ENCODE data around the gene DLST. TPM values are rescaled to one million over a fixed set of nuclear protein-coding genes. Genes with fewer than 3 reads are reported as not detected.
A peak's percentile ranks its signal among the peaks of the same experiment; 100 is the strongest.

The DLST gene
- total and polyA plus RNA-seq, 4 donors, result 47.7 to 86.2 (median 65.8) TPM

GRCh38 chr14:74843653-74844052 is 38.1 kb upstream of the DLST start:
- no peaks in the 10 kb centered on the region for H3K36me3 ChIP-seq (ENCODE audit: control insufficient read depth, insufficient read depth, low read length)
- DNase-seq (ENCODE audit: low read depth in 4 of 6, low spot score in 6 of 6), result no peak
- H3K4me3 ChIP-seq (ENCODE audit: low read depth, low read length), result no peak overlapping the region
- H3K4me1 ChIP-seq (ENCODE audit: control insufficient read depth, insufficient read depth, low read length), result no peaks in the 10 kb centered on the region
- no peaks in the 10 kb centered on the region for H3K9me3 ChIP-seq (ENCODE audit: control insufficient read depth, insufficient read depth, low read length)
- no peaks in the 10 kb centered on the region for H3K27me3 ChIP-seq (ENCODE audit: control insufficient read depth, insufficient read depth, low read length)
- H3K27ac ChIP-seq (ENCODE audit: low read depth, low read length), result no peak overlapping the region

GRCh38 chr14:74846168-74846567 is 35.5 kb upstream of the DLST start:
- Histone ChIP-seq H3K4me3 (ENCODE audit: low read depth, low read length) (no peak overlapping the region), H3K4me1 (ENCODE audit: control insufficient read depth, insufficient read depth, low read length) (no peaks in the 10 kb centered on the region), H3K27ac (ENCODE audit: low read depth, low read length) (no peak overlapping the region), H3K36me3 (ENCODE audit: control insufficient read depth, insufficient read depth, low read length) (no peaks in the 10 kb centered on the region), H3K9me3 (ENCODE audit: control insufficient read depth, insufficient read depth, low read length) (no peaks in the 10 kb centered on the region), H3K27me3 (ENCODE audit: control insufficient read depth, insufficient read depth, low read length) (no peaks in the 10 kb centered on the region)
- peak in 1 of 6 donors; percentile 33 for DNase-seq (ENCODE audit: low read depth in 4 of 6, low spot score in 6 of 6)
- WGBS (ENCODE audit: insufficient coverage), result 45% methylated on average over 3 of the region's 3 CpGs

GRCh38 chr14:74846968-74847665 is 34.6 kb upstream of the DLST start:
- Histone ChIP-seq H3K4me3 (ENCODE audit: low read depth, low read length) (no peak overlapping the region), H3K36me3 (ENCODE audit: control insufficient read depth, insufficient read depth, low read length) (no peaks in the 10 kb centered on the region), H3K27me3 (ENCODE audit: control insufficient read depth, insufficient read depth, low read length) (no peaks in the 10 kb centered on the region), H3K27ac (ENCODE audit: low read depth, low read length) (no peak overlapping the region), H3K9me3 (ENCODE audit: control insufficient read depth, insufficient read depth, low read length) (no peaks in the 10 kb centered on the region), H3K4me1 (ENCODE audit: control insufficient read depth, insufficient read depth, low read length) (no peaks in the 10 kb centered on the region)
- no peak for DNase-seq (ENCODE audit: low read depth in 4 of 6, low spot score in 6 of 6)
- no CpG with 5 or more reads among the region's 1 CpG for WGBS (ENCODE audit: insufficient coverage)

- Histone ChIP-seq H3K27me3 (ENCODE audit: control insufficient read depth, insufficient read depth, low read length) (no peaks in the 10 kb centered on the region), H3K9me3 (ENCODE audit: control insufficient read depth, insufficient read depth, low read length) (no peaks in the 10 kb centered on the region), H3K36me3 (ENCODE audit: control insufficient read depth, insufficient read depth, low read length) (no peaks in the 10 kb centered on the region), H3K27ac (ENCODE audit: low read depth, low read length) (no peak overlapping the region), H3K4me3 (ENCODE audit: low read depth, low read length) (no peak overlapping the region), H3K4me1 (ENCODE audit: control insufficient read depth, insufficient read depth, low read length) (no peaks in the 10 kb centered on the region)
- WGBS (ENCODE audit: insufficient coverage), result no CpG with 5 or more reads among the region's 2 CpGs
- no peak for DNase-seq (ENCODE audit: low read depth in 4 of 6, low spot score in 6 of 6)
Measured at GRCh38 chr14:74848768-74849167, 32.9 kb upstream of the DLST start.

GRCh38 chr14:74852922-74853530 is 28.7 kb upstream of the DLST start:
- no peak for DNase-seq (ENCODE audit: low read depth in 4 of 6, low spot score in 6 of 6)
- Histone ChIP-seq H3K4me3 (ENCODE audit: low read depth, low read length) (no peak overlapping the region), H3K27me3 (ENCODE audit: control insufficient read depth, insufficient read depth, low read length) (no peaks in the 10 kb centered on the region), H3K36me3 (ENCODE audit: control insufficient read depth, insufficient read depth, low read length) (no peaks in the 10 kb centered on the region), H3K27ac (ENCODE audit: low read depth, low read length) (no peak overlapping the region), H3K4me1 (ENCODE audit: control insufficient read depth, insufficient read depth, low read length) (no peaks in the 10 kb centered on the region), H3K9me3 (ENCODE audit: control insufficient read depth, insufficient read depth, low read length) (no peaks in the 10 kb centered on the region)
- no CpG with 5 or more reads among the region's 2 CpGs for WGBS (ENCODE audit: insufficient coverage)

- no peaks in the 10 kb centered on the region for H3K27me3 ChIP-seq (ENCODE audit: control insufficient read depth, insufficient read depth, low read length)
- H3K9me3 ChIP-seq (ENCODE audit: control insufficient read depth, insufficient read depth, low read length), result no peaks in the 10 kb centered on the region
- WGBS (ENCODE audit: insufficient coverage), result no CpG with 5 or more reads among the region's 4 CpGs
- no peaks in the 10 kb centered on the region for H3K4me1 ChIP-seq (ENCODE audit: control insufficient read depth, insufficient read depth, low read length)
- DNase-seq (ENCODE audit: low read depth in 4 of 6, low spot score in 6 of 6), result no peak
- H3K27ac ChIP-seq (ENCODE audit: low read depth, low read length), result no peak overlapping the region
- no peaks in the 10 kb centered on the region for H3K36me3 ChIP-seq (ENCODE audit: control insufficient read depth, insufficient read depth, low read length)
- H3K4me3 ChIP-seq (ENCODE audit: low read depth, low read length), result no peak overlapping the region
Measured at GRCh38 chr14:74853581-74853980, 28.1 kb upstream of the DLST start.

- H3K27ac ChIP-seq (ENCODE audit: low read depth, low read length), result no peak overlapping the region
- H3K36me3 ChIP-seq (ENCODE audit: control insufficient read depth, insufficient read depth, low read length), result no peaks in the 10 kb centered on the region
- DNase-seq (ENCODE audit: low read depth in 4 of 6, low spot score in 6 of 6), result no peak
- no peaks in the 10 kb centered on the region for H3K9me3 ChIP-seq (ENCODE audit: control insufficient read depth, insufficient read depth, low read length)
- H3K4me3 ChIP-seq (ENCODE audit: low read depth, low read length), result no peak overlapping the region
- H3K4me1 ChIP-seq (ENCODE audit: control insufficient read depth, insufficient read depth, low read length), result no peaks in the 10 kb centered on the region
- H3K27me3 ChIP-seq (ENCODE audit: control insufficient read depth, insufficient read depth, low read length), result no peaks in the 10 kb centered on the region
- 100% methylated on average over 5 of the region's 7 CpGs for WGBS (ENCODE audit: insufficient coverage)
Measured at GRCh38 chr14:74855021-74855420, 26.7 kb upstream of the DLST start.

- no peaks in the 10 kb centered on the region for H3K9me3 ChIP-seq (ENCODE audit: control insufficient read depth, insufficient read depth, low read length)
- 83% methylated on average over 4 of the region's 4 CpGs for WGBS (ENCODE audit: insufficient coverage)
- H3K27me3 ChIP-seq (ENCODE audit: control insufficient read depth, insufficient read depth, low read length), result no peaks in the 10 kb centered on the region
- no peak for DNase-seq (ENCODE audit: low read depth in 4 of 6, low spot score in 6 of 6)
- no peaks in the 10 kb centered on the region for H3K4me1 ChIP-seq (ENCODE audit: control insufficient read depth, insufficient read depth, low read length)
- no peaks in the 10 kb centered on the region for H3K36me3 ChIP-seq (ENCODE audit: control insufficient read depth, insufficient read depth, low read length)
- no peak overlapping the region for H3K4me3 ChIP-seq (ENCODE audit: low read depth, low read length)
- no peak overlapping the region for H3K27ac ChIP-seq (ENCODE audit: low read depth, low read length)
Measured at GRCh38 chr14:74855945-74856344, 25.8 kb upstream of the DLST start.

- DNase-seq (ENCODE audit: low read depth in 4 of 6, low spot score in 6 of 6), result no peak
- H3K4me3 ChIP-seq (ENCODE audit: low read depth, low read length), result no peak overlapping the region
- H3K27ac ChIP-seq (ENCODE audit: low read depth, low read length), result no peak overlapping the region
- no peaks in the 10 kb centered on the region for H3K27me3 ChIP-seq (ENCODE audit: control insufficient read depth, insufficient read depth, low read length)
- H3K9me3 ChIP-seq (ENCODE audit: control insufficient read depth, insufficient read depth, low read length), result no peaks in the 10 kb centered on the region
- 100% methylated on average over 1 of the region's 1 CpG for WGBS (ENCODE audit: insufficient coverage)
- H3K4me1 ChIP-seq (ENCODE audit: control insufficient read depth, insufficient read depth, low read length), result no peaks in the 10 kb centered on the region
- no peaks in the 10 kb centered on the region for H3K36me3 ChIP-seq (ENCODE audit: control insufficient read depth, insufficient read depth, low read length)
Measured at GRCh38 chr14:74856366-74856765, 25.4 kb upstream of the DLST start.

- no CpG with 5 or more reads among the region's 1 CpG for WGBS (ENCODE audit: insufficient coverage)
- Histone ChIP-seq H3K4me1 (ENCODE audit: control insufficient read depth, insufficient read depth, low read length) (no peaks in the 10 kb centered on the region), H3K4me3 (ENCODE audit: low read depth, low read length) (no peak overlapping the region), H3K27ac (ENCODE audit: low read depth, low read length) (no peak overlapping the region), H3K27me3 (ENCODE audit: control insufficient read depth, insufficient read depth, low read length) (no peaks in the 10 kb centered on the region), H3K9me3 (ENCODE audit: control insufficient read depth, insufficient read depth, low read length) (no peaks in the 10 kb centered on the region), H3K36me3 (ENCODE audit: control insufficient read depth, insufficient read depth, low read length) (no peaks in the 10 kb centered on the region)
- no peak for DNase-seq (ENCODE audit: low read depth in 4 of 6, low spot score in 6 of 6)
Measured at GRCh38 chr14:74858022-74858421, 23.7 kb upstream of the DLST start.

Data from spinal cord (tissue), 10 donors.